ENCODE data around the gene ZEB2.

DNA sequence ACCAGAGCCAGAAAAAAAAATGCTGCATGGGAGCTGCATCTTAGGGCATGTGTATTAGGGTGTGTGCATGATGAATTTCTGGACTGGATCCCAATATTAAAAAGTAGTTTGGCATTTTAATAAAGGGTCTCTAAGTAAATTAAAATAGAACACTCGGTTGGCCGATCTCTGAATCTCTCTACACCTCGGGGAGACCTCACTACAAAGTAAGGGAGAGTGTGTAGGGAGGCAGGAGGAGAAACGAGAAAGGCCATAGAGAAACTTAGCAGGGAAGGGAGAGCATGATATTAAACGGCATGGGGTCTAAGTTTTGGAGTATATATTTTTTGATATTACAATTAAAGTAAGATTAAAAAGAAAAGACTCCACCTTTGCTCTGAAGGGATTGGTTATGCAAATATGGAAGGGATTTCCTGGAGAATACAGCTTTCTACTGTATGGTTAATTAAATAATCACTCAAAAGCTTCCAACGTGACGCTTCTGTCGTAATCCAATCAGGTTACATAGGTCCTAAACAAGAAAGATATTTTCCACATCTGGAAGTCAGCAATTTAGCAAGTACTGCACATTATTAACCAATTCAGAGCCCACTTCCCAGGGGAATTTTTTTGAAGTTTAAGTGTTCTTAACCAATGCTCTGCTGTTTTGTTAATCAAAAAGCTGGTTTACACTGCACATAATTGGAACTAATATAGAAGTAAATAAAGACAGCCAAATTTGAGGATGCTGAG lies 1.0 kb upstream of the ZEB2 start:
- TF ChIP-seq FOXA2 (IDR thresholded peaks at IDR 0.05) (no peak), YY1 (IDR thresholded peaks at IDR 0.05) (no peak), JUND (IDR thresholded peaks at IDR 0.05) (no peak), EGR1 (IDR thresholded peaks at IDR 0.05; ENCODE audit: low read depth in 2 of 2) (no peak), GABPA (IDR thresholded peaks at IDR 0.05 in 1 of 2, conservative IDR thresholded peaks at IDR 0.05 in 1 of 2) (no peak), MAX (IDR thresholded peaks at IDR 0.05) (no peak)
- TF ChIP-seq, protein P1, sequence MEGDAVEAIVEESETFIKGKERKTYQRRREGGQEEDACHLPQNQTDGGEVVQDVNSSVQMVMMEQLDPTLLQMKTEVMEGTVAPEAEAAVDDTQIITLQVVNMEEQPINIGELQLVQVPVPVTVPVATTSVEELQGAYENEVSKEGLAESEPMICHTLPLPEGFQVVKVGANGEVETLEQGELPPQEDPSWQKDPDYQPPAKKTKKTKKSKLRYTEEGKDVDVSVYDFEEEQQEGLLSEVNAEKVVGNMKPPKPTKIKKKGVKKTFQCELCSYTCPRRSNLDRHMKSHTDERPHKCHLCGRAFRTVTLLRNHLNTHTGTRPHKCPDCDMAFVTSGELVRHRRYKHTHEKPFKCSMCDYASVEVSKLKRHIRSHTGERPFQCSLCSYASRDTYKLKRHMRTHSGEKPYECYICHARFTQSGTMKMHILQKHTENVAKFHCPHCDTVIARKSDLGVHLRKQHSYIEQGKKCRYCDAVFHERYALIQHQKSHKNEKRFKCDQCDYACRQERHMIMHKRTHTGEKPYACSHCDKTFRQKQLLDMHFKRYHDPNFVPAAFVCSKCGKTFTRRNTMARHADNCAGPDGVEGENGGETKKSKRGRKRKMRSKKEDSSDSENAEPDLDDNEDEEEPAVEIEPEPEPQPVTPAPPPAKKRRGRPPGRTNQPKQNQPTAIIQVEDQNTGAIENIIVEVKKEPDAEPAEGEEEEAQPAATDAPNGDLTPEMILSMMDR (IDR thresholded peaks at IDR 0.05; ENCODE audit: low read depth, low read length, missing input control): no peak
